MM.1S (cell line): ENCODE data around the gene PTPRD.

Experiments used
- DNase-seq: peaks from one replicate; pipeline ENCODE4 v3.0.0-alpha.2; 2015
- H2AFZ ChIP-seq: fragments of 300-600 bp; sonication (generic); 2 replicates; pipeline ENCODE4 v1.6.0; 2016; ENCODE audit warnings: antibody characterized with exemption, low read length
- H3F3A ChIP-seq: fragments of 300-600 bp; sonication (generic); 2 replicates; pipeline ENCODE4 v1.6.1; 2016; ENCODE audit warnings: mild to moderate bottlenecking, antibody characterized with exemption, low read length, moderate library complexity, mixed read lengths; ENCODE audit not compliant: insufficient read depth
- H3K27ac ChIP-seq: fragments of 300-600 bp; sonication (generic); 2 replicates; pipeline ENCODE4 v1.5.1; 2016; ENCODE audit warnings: mild to moderate bottlenecking, low read length
- H3K27me3 ChIP-seq: fragments of 300-600 bp; sonication (generic); replicated peaks from 2 replicates; pipeline ENCODE4 v1.6.0; 2016; ENCODE audit warnings: low read length; ENCODE audit not compliant: insufficient read depth
- H3K36me3 ChIP-seq: fragments of 300-600 bp; sonication (generic); replicated peaks from 2 replicates; pipeline ENCODE4 v1.6.1; 2016; ENCODE audit warnings: mild to moderate bottlenecking, low read length, mixed read lengths; ENCODE audit not compliant: insufficient read depth
- H3K4me1 ChIP-seq: fragments of 300-600 bp; sonication (generic); 2 replicates; pipeline ENCODE4 v1.6.1; 2016; ENCODE audit warnings: low read length, mixed read lengths
- H3K4me2 ChIP-seq: fragments of 300-600 bp; sonication (generic); 2 replicates; pipeline ENCODE4 v1.6.0; 2016; ENCODE audit warnings: low read depth, low read length
- H3K4me3 ChIP-seq: fragments of 300-600 bp; sonication (generic); 2 replicates; pipeline ENCODE4 v1.5.1; 2016; ENCODE audit warnings: low read length, mixed read lengths
- H3K79me2 ChIP-seq: fragments of 300-600 bp; sonication (generic); 2 replicates; pipeline ENCODE4 v1.6.1; 2016; ENCODE audit warnings: mixed run types, low read length, mixed read lengths
- H3K9ac ChIP-seq: fragments of 300-600 bp; sonication (generic); 2 replicates; pipeline ENCODE4 v1.6.1; 2016; ENCODE audit warnings: low read length, mixed read lengths
- H3K9me2 ChIP-seq: fragments of 300-600 bp; sonication (generic); replicated peaks from 2 replicates; pipeline ENCODE4 v1.6.1; 2016; ENCODE audit warnings: mild to moderate bottlenecking, low read length, mixed read lengths; ENCODE audit not compliant: insufficient read depth
- H3K9me3 ChIP-seq: fragments of 300-600 bp; sonication (generic); replicated peaks from 2 replicates; pipeline ENCODE4 v1.6.1; 2016; ENCODE audit warnings: mild to moderate bottlenecking, low read length, mixed read lengths; ENCODE audit not compliant: insufficient read depth
- H4K20me1 ChIP-seq: fragments of 300-600 bp; sonication (generic); 2 replicates; pipeline ENCODE4 v1.6.1; 2016; ENCODE audit warnings: mild to moderate bottlenecking, low read length, moderate library complexity, mixed read lengths; ENCODE audit not compliant: insufficient read depth
- EZH2 ChIP-seq: fragments of 300-600 bp; sonication (generic); optimal IDR thresholded peaks from 2 replicates; pipeline ENCODE3; 2017; ENCODE audit warnings: low read depth, mild to moderate bottlenecking, antibody characterized with exemption, low read length, mixed read lengths
- EZH2phosphoT487 ChIP-seq: fragments of 300-600 bp; sonication (generic); IDR thresholded peaks from 2 replicates; pipeline ENCODE4 v1.6.1; 2018; ENCODE audit warnings: antibody characterized with exemption, low read length
- TF ChIP-seq, protein P1 (sequence below): fragments of 300-600 bp; sonication (generic); IDR thresholded peaks from 2 replicates; pipeline ENCODE4 v1.5.1; 2016; ENCODE audit warnings: antibody characterized with exemption, low read length, mixed read lengths

The PTPRD gene

DNA sequence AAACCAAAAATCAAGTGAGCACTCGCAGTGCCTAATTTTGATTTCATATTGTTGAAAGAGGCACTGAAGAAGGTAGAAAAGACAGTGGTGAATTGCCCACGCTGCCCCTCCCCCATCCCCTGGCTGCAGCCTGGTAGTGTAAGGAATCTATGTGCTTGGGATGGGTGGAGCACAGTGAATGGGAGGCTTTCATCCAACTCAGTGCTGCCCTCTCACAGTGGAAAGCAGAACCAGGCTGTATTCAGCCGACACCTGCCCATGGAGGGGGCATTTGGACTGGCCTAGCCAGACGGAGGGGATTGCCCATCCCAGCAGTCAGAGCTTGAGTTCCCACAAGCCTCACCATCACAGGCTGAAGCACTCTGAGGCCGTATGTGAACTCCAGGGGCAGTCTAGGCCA lies 2012.9 kb downstream of the PTPRD start:
- Histone ChIP-seq H3K9me3 (no peaks in the 10 kb centered on the region), H3K4me3 (no peak overlapping the region), H4K20me1 (no peaks in the 10 kb centered on the region), H3K27ac (no peak overlapping the region), H3K27me3 (no peaks in the 10 kb centered on the region), H3K9me2 (no peaks in the 10 kb centered on the region), H2AFZ (no peak overlapping the region), H3K9ac (no peak overlapping the region), H3K79me2 (no peaks in the 10 kb centered on the region), H3K4me1 (no peaks in the 10 kb centered on the region), H3F3A (no peaks in the 10 kb centered on the region), H3K36me3 (no peaks in the 10 kb centered on the region), H3K4me2 (no peak overlapping the region)
- TF ChIP-seq EZH2: no peak
- TF ChIP-seq EZH2phosphoT487: no peak
- TF ChIP-seq, protein P1, sequence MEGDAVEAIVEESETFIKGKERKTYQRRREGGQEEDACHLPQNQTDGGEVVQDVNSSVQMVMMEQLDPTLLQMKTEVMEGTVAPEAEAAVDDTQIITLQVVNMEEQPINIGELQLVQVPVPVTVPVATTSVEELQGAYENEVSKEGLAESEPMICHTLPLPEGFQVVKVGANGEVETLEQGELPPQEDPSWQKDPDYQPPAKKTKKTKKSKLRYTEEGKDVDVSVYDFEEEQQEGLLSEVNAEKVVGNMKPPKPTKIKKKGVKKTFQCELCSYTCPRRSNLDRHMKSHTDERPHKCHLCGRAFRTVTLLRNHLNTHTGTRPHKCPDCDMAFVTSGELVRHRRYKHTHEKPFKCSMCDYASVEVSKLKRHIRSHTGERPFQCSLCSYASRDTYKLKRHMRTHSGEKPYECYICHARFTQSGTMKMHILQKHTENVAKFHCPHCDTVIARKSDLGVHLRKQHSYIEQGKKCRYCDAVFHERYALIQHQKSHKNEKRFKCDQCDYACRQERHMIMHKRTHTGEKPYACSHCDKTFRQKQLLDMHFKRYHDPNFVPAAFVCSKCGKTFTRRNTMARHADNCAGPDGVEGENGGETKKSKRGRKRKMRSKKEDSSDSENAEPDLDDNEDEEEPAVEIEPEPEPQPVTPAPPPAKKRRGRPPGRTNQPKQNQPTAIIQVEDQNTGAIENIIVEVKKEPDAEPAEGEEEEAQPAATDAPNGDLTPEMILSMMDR: no peak
- DNase-seq: no peak

DNA sequence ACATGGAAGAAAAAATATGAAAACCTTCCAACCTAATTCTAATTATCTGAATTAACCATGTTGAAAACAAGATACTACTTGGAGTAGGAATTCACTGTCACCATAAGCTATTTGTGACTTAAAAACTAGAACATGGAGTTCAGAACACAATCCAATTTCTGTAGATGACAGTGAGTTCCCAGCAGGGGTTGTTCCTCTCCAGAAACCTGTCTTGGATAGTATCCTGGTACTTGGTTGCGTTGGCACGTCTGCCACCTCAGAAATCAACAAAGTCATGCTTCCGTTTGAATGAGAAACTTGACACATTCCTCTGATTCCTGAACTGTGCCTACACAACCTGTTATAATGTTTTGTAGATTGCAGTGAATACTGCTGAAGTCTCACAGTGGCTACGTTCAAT lies 2023.3 kb downstream of the PTPRD start:
- Histone ChIP-seq H4K20me1 (no peaks in the 10 kb centered on the region), H3K9me2 (no peaks in the 10 kb centered on the region), H3K9me3 (no peaks in the 10 kb centered on the region), H3K4me2 (no peak overlapping the region), H3F3A (no peaks in the 10 kb centered on the region), H3K4me3 (no peak overlapping the region), H3K36me3 (no peaks in the 10 kb centered on the region), H3K79me2 (no peaks in the 10 kb centered on the region), H3K9ac (no peak overlapping the region), H2AFZ (no peak overlapping the region), H3K27ac (no peak overlapping the region), H3K4me1 (no peaks in the 10 kb centered on the region), H3K27me3 (no peaks in the 10 kb centered on the region)
- DNase-seq: no peak
- TF ChIP-seq, protein P1: no peak
- TF ChIP-seq EZH2 (no peak), EZH2phosphoT487 (no peak)

DNA sequence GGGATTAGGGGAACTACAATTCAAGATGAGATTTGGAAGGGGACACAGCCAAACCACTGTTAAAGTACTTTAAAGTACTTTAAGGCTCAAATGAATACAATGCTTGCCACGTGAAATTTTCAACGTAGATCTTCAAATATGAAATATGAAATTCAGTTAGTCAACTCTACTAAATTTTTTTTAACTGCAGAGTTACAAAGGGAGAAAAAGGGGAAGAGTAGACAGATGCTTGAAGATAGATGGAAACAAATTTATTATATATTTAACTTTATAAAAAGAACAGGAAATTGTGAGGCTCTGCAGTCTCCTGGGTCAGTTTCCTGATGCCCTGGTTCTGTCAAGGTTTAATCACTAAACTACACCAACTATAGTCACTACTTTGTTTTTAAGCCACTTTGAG lies 2027.8 kb downstream of the PTPRD start:
- H3K36me3 ChIP-seq: no peaks in the 10 kb centered on the region
- H3K4me3 ChIP-seq: no peak overlapping the region
- no peak for DNase-seq
- H3K9me3 ChIP-seq: no peaks in the 10 kb centered on the region
- H3K4me2 ChIP-seq: no peak overlapping the region
- H3K4me1 ChIP-seq: no peaks in the 10 kb centered on the region
- no peaks in the 10 kb centered on the region for H3K27me3 ChIP-seq
- no peaks in the 10 kb centered on the region for H3F3A ChIP-seq
- H3K27ac ChIP-seq: no peak overlapping the region
- TF ChIP-seq, protein P1: no peak
- TF ChIP-seq EZH2phosphoT487: no peak
- no peak overlapping the region for H3K9ac ChIP-seq
- H3K79me2 ChIP-seq: no peaks in the 10 kb centered on the region
- no peaks in the 10 kb centered on the region for H4K20me1 ChIP-seq
- no peaks in the 10 kb centered on the region for H3K9me2 ChIP-seq
- H2AFZ ChIP-seq: no peak overlapping the region
